Fibroblast of lung (primary cell): Measurements from ENCODE around the gene NACA2.

ENCODE experiments used
- EZH2 ChIP-seq: IDR thresholded peaks from 2 replicates; pipeline ENCODE4 v1.5.1; 2012; ENCODE audit warnings: low read length, control low read depth, mild to moderate bottlenecking; ENCODE audit errors: missing control alignments
- TF ChIP-seq, protein P1 (sequence below), 2 donors: IDR thresholded peaks in 1 of 2; conservative IDR thresholded peaks in 1 of 2; 1 replicate in 1 of 2; 2 replicates in 1 of 2; pipeline ENCODE4 v1.5.1; 2011 to 2012; ENCODE audit warnings: low read length in 2 of 2, control low read depth in 1 of 2, inconsistent platforms in 1 of 2, low read depth in 1 of 2, mild to moderate bottlenecking in 1 of 2

DNA sequence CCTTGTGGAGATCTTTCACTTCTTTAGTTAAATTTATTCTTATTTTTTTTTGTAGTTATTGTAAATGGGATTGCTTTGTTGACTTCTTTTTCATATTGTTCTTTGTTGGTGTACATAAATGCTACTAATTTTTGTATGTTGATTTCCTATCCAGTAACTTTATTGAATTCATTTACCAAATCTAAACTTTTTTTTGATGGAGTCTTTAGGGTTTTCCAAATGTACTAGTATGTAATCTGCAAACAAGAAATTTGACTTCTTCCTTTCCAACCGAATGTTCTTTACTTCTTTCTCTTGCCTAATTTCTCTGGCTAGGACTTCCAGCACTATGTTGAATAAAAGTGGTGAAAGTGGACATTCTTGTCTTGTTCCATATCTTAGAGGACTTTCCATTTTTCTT, 41.8 kb upstream of the NACA2 start:
- TF ChIP-seq, protein P1, sequence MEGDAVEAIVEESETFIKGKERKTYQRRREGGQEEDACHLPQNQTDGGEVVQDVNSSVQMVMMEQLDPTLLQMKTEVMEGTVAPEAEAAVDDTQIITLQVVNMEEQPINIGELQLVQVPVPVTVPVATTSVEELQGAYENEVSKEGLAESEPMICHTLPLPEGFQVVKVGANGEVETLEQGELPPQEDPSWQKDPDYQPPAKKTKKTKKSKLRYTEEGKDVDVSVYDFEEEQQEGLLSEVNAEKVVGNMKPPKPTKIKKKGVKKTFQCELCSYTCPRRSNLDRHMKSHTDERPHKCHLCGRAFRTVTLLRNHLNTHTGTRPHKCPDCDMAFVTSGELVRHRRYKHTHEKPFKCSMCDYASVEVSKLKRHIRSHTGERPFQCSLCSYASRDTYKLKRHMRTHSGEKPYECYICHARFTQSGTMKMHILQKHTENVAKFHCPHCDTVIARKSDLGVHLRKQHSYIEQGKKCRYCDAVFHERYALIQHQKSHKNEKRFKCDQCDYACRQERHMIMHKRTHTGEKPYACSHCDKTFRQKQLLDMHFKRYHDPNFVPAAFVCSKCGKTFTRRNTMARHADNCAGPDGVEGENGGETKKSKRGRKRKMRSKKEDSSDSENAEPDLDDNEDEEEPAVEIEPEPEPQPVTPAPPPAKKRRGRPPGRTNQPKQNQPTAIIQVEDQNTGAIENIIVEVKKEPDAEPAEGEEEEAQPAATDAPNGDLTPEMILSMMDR (conservative IDR thresholded peaks at IDR 0.05 in 1 of 2, IDR thresholded peaks at IDR 0.05 in 1 of 2; ENCODE audit: low read depth in 1 of 2, low read length in 2 of 2), result no peak
- no peak for TF ChIP-seq EZH2
